Mesenchymal stem cell (in vitro differentiated cells and primary cell): ENCODE data around the gene CHCHD4.

Experiments
- DNase-seq: peaks from one replicate; pipeline ENCODE4 v3.0.0-alpha.2; 2013
- H2AFZ ChIP-seq: one replicate; pipeline ENCODE4 v1.6.1; 2013; ENCODE audit warnings: low read depth, mild to moderate bottlenecking, control low read depth, inconsistent platforms, low read length, moderate library complexity
- H2AK5ac ChIP-seq: 2 replicates; pipeline ENCODE4 v1.6.1; 2013; ENCODE audit warnings: low read length, moderate library complexity, mild to moderate bottlenecking, inconsistent platforms; ENCODE audit not compliant: severe bottlenecking
- H2BK120ac ChIP-seq: one replicate; pipeline ENCODE4 v1.6.1; 2013; ENCODE audit warnings: low read depth, mild to moderate bottlenecking, inconsistent platforms, low read length, moderate library complexity
- H2BK12ac ChIP-seq, 2 experiments: one replicate each; pipeline ENCODE4 v1.6.1; 2013; ENCODE audit warnings: inconsistent platforms in 2 of 2, low read length in 2 of 2, mild to moderate bottlenecking in 2 of 2, moderate library complexity in 2 of 2, control low read depth in 1 of 2
- H2BK15ac ChIP-seq: one replicate; pipeline ENCODE4 v1.6.1; 2013; ENCODE audit warnings: mild to moderate bottlenecking, low read depth, inconsistent platforms; ENCODE audit not compliant: poor library complexity, severe bottlenecking
- H2BK5ac ChIP-seq: 2 replicates; pipeline ENCODE4 v1.6.1; 2013; ENCODE audit warnings: low read depth, mild to moderate bottlenecking, low read length, control low read depth, inconsistent platforms; ENCODE audit not compliant: poor library complexity, severe bottlenecking
- H3K14ac ChIP-seq, 2 experiments: one replicate each; pipeline ENCODE4 v1.6.1; 2013; ENCODE audit warnings: inconsistent platforms in 2 of 2, low read length in 2 of 2, control low read depth in 1 of 2, mild to moderate bottlenecking in 1 of 2, moderate library complexity in 1 of 2
- H3K18ac ChIP-seq, 2 experiments: one replicate each; pipeline ENCODE4 v1.6.1; 2013; ENCODE audit warnings: inconsistent platforms in 2 of 2, low read length in 2 of 2, control low read depth in 1 of 2, low read depth in 1 of 2, mild to moderate bottlenecking in 1 of 2
- H3K23ac ChIP-seq, 2 experiments: one replicate each; pipeline ENCODE4 v1.6.1; 2013; ENCODE audit warnings: inconsistent platforms in 2 of 2, low read length in 2 of 2, mild to moderate bottlenecking in 2 of 2, moderate library complexity in 2 of 2, control low read depth in 1 of 2
- H3K27ac ChIP-seq: 2 replicates; pipeline ENCODE4 v1.5.1; 2013; ENCODE audit warnings: mild to moderate bottlenecking, moderate library complexity, low read length, control low read depth, inconsistent platforms; ENCODE audit not compliant: poor library complexity, severe bottlenecking
- H3K27me3 ChIP-seq, 2 experiments: 2 replicates each; pipeline versions ENCODE4 v1.6.1 to v1.7.0; 2013; ENCODE audit warnings: low read length in 2 of 2, mild to moderate bottlenecking in 2 of 2, moderate library complexity in 2 of 2, control low read depth in 1 of 2, inconsistent platforms in 1 of 2; ENCODE audit not compliant: control insufficient read depth in 1 of 2, insufficient read depth in 1 of 2
- H3K36me3 ChIP-seq, 2 experiments: 2 replicates each; pipeline versions ENCODE4 v1.6.1 to v1.7.0; 2013; ENCODE audit warnings: low read length in 2 of 2, control low read depth in 1 of 2, inconsistent platforms in 1 of 2, low read depth in 1 of 2, mild to moderate bottlenecking in 1 of 2; ENCODE audit not compliant: insufficient read depth in 2 of 2, control insufficient read depth in 1 of 2
- H3K4ac ChIP-seq, 2 experiments: one replicate each; pipeline ENCODE4 v1.6.1; 2013; ENCODE audit warnings: inconsistent platforms in 2 of 2, low read length in 2 of 2, mild to moderate bottlenecking in 2 of 2, moderate library complexity in 2 of 2, control low read depth in 1 of 2, low read depth in 1 of 2
- H3K4me1 ChIP-seq: 2 replicates; pipeline ENCODE4 v1.6.1; 2013; ENCODE audit warnings: low read depth, low read length, control low read depth; ENCODE audit not compliant: control insufficient read depth, insufficient read depth
- H3K4me2 ChIP-seq: 2 replicates; pipeline ENCODE4 v1.6.1; 2013; ENCODE audit warnings: low read length, mild to moderate bottlenecking, inconsistent platforms; ENCODE audit not compliant: poor library complexity, severe bottlenecking
- H3K4me3 ChIP-seq, 2 experiments: 2 replicates each; pipeline versions ENCODE4 v1.5.1 to v1.7.0; 2013; ENCODE audit warnings: low read length in 2 of 2, mild to moderate bottlenecking in 2 of 2, control low read depth in 1 of 2, low read depth in 1 of 2; ENCODE audit not compliant: insufficient read depth in 1 of 2
- H3K79me1 ChIP-seq: replicated peaks from 2 replicates; pipeline ENCODE4 v1.6.1; 2013; ENCODE audit warnings: mild to moderate bottlenecking, control low read depth, low read length, inconsistent platforms; ENCODE audit not compliant: poor library complexity, severe bottlenecking
- H3K9ac ChIP-seq: 2 replicates; pipeline ENCODE4 v1.7.0; 2013; ENCODE audit warnings: mild to moderate bottlenecking, low read length, moderate library complexity
- H3K9me3 ChIP-seq: 2 replicates; pipeline ENCODE4 v1.7.0; 2013; ENCODE audit warnings: mild to moderate bottlenecking, low read length; ENCODE audit not compliant: control insufficient read depth
- H4K8ac ChIP-seq: one replicate; pipeline ENCODE4 v1.6.1; 2013; ENCODE audit warnings: inconsistent platforms, mild to moderate bottlenecking, low read length, moderate library complexity
- H4K91ac ChIP-seq: one replicate; pipeline ENCODE4 v1.6.1; 2013; ENCODE audit warnings: mild to moderate bottlenecking, low read length, inconsistent platforms
- WGBS: methylation state at CpG from one replicate; pipeline ENCODE4 v1.1.7; 2013; ENCODE audit warnings: mixed read lengths; 5-methylcytosine and 5-hydroxymethylcytosine counted together

Gene CHCHD4

DNA sequence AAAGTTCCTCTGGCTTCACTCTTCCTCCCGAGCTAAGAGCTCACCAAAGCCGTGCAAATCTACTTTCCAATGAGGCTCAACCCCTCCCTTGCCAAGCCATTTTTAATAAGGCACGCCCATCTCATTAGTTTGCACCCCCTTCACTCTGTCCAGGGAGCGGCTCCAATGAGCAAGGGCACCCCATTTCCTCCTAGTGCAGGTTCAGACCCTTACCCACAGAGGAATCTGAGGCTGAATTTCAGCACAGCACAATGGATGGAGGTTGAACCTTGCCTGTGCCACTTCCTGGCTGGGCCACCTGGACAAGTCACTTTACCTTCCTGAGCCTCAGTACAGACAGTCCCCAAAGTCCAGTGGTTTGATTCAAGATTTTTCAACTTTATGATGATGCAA is 28.3 kb upstream of the CHCHD4 start:
- H4K91ac ChIP-seq: no peak overlapping the region
- DNase-seq: no peak
- no peak overlapping the region for H4K8ac ChIP-seq
- WGBS: 94% methylated on average over 4 of the region's 4 CpGs
- H3K4me2 ChIP-seq: no peak overlapping the region
- no peak overlapping the region for H2BK15ac ChIP-seq
- no peak overlapping the region for H2AK5ac ChIP-seq
- no peaks in the 10 kb centered on the region for H3K9me3 ChIP-seq
- no peak overlapping the region for H2BK5ac ChIP-seq
- H3K79me1 ChIP-seq: peaks cover 47% of the 10 kb centered on the region
- H3K27me3 ChIP-seq: no peaks in the 10 kb centered on the region
- H3K27ac ChIP-seq: no peak overlapping the region
- H3K23ac ChIP-seq: no peak overlapping the region
- H3K14ac ChIP-seq: no peak overlapping the region
- H3K18ac ChIP-seq: no peak overlapping the region
- H3K4ac ChIP-seq: no peak overlapping the region
- no peak overlapping the region for H2AFZ ChIP-seq
- no peak overlapping the region for H2BK12ac ChIP-seq
- no peak overlapping the region for H3K4me3 ChIP-seq
- peaks cover 9% of the 10 kb centered on the region for H3K4me1 ChIP-seq
- peaks cover 71 to 87% of the 10 kb centered on the region in 2 experiments for H3K36me3 ChIP-seq
- no peak overlapping the region for H2BK120ac ChIP-seq
- H3K9ac ChIP-seq: no peak overlapping the region

DNA sequence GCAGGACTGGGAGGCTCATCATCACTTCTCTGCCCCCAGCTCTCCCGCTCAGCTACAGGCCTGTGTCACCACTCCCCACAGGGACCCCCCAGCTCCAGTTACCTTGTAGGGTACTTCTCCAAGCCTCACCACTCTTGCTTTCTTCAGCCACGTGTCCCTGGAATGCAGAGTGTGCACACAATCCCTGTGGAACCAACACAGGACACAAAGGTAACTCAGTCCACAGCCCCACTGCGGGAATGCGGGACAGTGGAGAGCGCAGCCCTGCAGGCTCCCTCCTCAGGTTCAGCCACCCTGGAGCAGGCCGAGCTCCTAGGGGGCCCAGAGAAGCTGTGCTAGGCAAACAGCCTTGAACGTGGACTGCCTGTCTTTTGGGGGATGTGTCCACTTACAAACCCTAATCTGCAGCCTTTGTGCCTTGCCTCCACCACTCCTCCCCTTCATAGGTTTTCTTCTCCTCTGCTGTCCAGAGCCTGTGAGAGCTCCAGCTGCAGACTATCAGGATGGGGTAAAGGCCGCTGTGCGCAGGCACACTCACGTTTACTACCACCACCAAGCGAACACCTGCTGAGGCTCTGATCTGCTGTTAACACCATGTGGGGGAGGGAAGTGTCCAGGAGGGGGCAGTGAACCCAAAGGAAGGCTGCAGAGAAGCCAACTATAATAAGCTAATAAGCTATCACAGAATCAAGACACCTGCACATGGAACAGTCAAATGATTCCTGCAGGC is 27.7 kb upstream of the CHCHD4 start:
- peaks cover 43% of the 10 kb centered on the region for H3K79me1 ChIP-seq
- H3K4ac ChIP-seq: no peak overlapping the region
- no peaks in the 10 kb centered on the region for H3K9me3 ChIP-seq
- DNase-seq: no peak
- peaks cover 14% of the 10 kb centered on the region for H3K4me1 ChIP-seq
- H3K27ac ChIP-seq: no peak overlapping the region
- no peak overlapping the region for H3K18ac ChIP-seq
- H3K36me3 ChIP-seq: peaks cover 71 to 87% of the 10 kb centered on the region in 2 experiments
- H3K14ac ChIP-seq: no peak overlapping the region
- no peak overlapping the region for H2BK5ac ChIP-seq
- no peak overlapping the region for H3K9ac ChIP-seq
- no peak overlapping the region for H2BK120ac ChIP-seq
- no peak overlapping the region for H3K4me2 ChIP-seq
- no peak overlapping the region for H2BK15ac ChIP-seq
- H3K4me3 ChIP-seq: no peak overlapping the region
- H4K91ac ChIP-seq: no peak overlapping the region
- no peak overlapping the region for H2AK5ac ChIP-seq
- H4K8ac ChIP-seq: no peak overlapping the region
- no peak overlapping the region for H2BK12ac ChIP-seq
- 92% methylated on average over 7 of the region's 11 CpGs for WGBS
- no peak overlapping the region for H2AFZ ChIP-seq
- H3K27me3 ChIP-seq: no peaks in the 10 kb centered on the region
- no peak overlapping the region for H3K23ac ChIP-seq

GRCh38 chr3:14151471-14152083 is 26.9 kb upstream of the CHCHD4 start:
- Histone ChIP-seq H3K9me3 (no peaks in the 10 kb centered on the region), H4K8ac (no peak overlapping the region), H3K18ac (no peak overlapping the region), H2BK15ac (no peak overlapping the region), H2BK12ac (no peak overlapping the region), H2BK5ac (no peak overlapping the region), H3K27me3 (no peaks in the 10 kb centered on the region), H2BK120ac (no peak overlapping the region), H3K9ac (no peak overlapping the region), H3K4ac (no peak overlapping the region), H3K36me3 (peaks cover 71 to 87% of the 10 kb centered on the region in 2 experiments), H2AFZ (no peak overlapping the region), H3K23ac (no peak overlapping the region), H4K91ac (no peak overlapping the region), H2AK5ac (no peak overlapping the region), H3K4me1 (peaks cover 14% of the 10 kb centered on the region), H3K14ac (no peak overlapping the region), H3K27ac (no peak overlapping the region), H3K79me1 (peaks cover 38% of the 10 kb centered on the region), H3K4me2 (no peak overlapping the region), H3K4me3 (no peak overlapping the region)
- no peak for DNase-seq
- WGBS: 96% methylated on average over 12 of the region's 12 CpGs

DNA sequence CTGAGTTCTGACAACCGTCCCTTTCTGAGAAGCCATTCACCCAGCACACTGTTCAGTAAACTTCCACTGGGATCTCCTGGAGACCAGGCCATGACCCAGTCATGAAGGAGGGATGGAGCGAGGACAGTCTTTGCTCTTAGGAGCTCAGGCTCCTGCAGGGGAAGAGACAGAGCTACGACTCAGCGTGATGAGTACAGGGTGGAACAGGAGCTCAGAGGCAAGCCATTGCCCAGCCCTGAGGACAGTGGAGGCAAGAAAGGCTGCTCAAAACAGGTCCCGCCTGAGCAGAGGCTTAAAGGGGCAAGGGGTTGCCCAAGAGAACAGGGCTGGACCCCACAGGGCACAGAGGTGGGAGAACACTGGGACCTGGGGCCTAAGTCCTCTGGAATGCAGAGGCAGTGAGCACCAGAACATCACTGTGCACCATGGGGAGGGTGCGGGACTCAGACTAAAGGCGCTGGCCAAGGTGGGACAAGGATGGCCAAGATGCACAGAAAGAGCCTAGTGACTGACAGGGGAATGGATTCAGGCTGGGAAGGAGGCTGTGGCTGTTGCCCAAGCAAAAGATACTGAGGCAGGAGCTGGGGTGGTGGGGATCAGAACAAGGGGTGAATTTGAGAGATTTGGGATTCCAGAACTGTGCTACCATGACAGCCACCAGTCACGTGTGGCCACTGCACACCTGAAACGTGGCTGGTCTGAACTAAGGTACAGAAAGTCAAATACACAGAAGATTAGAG is 26.0 kb upstream of the CHCHD4 start:
- Histone ChIP-seq H3K9ac (no peak overlapping the region), H3K9me3 (no peaks in the 10 kb centered on the region), H3K4me2 (no peak overlapping the region), H3K4me3 (no peak overlapping the region), H3K79me1 (peaks cover 34% of the 10 kb centered on the region), H2AFZ (no peak overlapping the region), H3K18ac (no peak overlapping the region), H2AK5ac (no peak overlapping the region), H3K23ac (no peak overlapping the region), H3K4ac (no peak overlapping the region), H3K14ac (no peak overlapping the region), H2BK120ac (no peak overlapping the region), H4K8ac (no peak overlapping the region), H3K36me3 (peaks cover 75 to 87% of the 10 kb centered on the region in 2 experiments), H2BK5ac (no peak overlapping the region), H2BK12ac (no peak overlapping the region), H3K27ac (no peak overlapping the region), H3K27me3 (no peaks in the 10 kb centered on the region), H4K91ac (no peak overlapping the region), H2BK15ac (no peak overlapping the region), H3K4me1 (peaks cover 20% of the 10 kb centered on the region)
- no peak for DNase-seq
- 90% methylated on average over 6 of the region's 9 CpGs for WGBS
